ENCODE data around the gene MRPS2.

DNA sequence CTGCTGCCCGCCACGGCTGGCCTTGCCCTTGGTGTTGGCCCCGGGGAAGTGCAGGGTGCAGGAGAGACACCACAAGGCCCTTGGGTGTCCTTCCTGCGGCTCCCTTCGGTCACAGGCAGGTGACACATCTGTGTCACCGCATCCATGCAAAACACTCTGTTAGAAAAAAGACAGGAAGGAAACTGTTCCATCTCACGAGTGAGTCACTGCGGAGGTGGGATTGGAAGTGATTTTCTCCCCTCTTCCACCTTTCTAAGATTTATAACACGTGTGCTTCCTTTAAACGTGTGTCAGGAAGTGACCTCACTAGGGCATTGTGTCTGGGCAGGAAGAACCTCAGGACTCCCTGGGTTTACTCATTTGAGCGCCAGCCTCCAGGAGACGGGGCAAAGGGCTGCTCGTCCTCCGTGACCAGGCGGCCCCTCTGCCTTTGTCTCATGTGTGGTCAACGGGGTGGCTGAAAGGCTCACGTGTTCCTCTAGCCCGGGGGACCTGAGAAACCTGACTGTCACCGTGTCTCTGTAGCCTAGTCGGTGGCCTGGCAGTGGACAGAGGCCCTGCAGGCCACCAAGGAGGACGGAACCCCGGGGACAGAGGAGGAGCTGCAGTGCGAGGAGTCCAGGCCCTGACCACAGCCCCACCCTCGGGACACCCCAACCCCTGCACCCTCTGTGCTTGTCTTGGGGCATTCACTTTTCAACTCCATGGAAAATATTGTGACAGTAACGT is 15.8 kb downstream of the MRPS2 start:
- TF ChIP-seq, protein P1, sequence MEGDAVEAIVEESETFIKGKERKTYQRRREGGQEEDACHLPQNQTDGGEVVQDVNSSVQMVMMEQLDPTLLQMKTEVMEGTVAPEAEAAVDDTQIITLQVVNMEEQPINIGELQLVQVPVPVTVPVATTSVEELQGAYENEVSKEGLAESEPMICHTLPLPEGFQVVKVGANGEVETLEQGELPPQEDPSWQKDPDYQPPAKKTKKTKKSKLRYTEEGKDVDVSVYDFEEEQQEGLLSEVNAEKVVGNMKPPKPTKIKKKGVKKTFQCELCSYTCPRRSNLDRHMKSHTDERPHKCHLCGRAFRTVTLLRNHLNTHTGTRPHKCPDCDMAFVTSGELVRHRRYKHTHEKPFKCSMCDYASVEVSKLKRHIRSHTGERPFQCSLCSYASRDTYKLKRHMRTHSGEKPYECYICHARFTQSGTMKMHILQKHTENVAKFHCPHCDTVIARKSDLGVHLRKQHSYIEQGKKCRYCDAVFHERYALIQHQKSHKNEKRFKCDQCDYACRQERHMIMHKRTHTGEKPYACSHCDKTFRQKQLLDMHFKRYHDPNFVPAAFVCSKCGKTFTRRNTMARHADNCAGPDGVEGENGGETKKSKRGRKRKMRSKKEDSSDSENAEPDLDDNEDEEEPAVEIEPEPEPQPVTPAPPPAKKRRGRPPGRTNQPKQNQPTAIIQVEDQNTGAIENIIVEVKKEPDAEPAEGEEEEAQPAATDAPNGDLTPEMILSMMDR (IDR thresholded peaks at IDR 0.05): no peak
- TF ChIP-seq POLR2A (IDR thresholded peaks at IDR 0.05): no peak

Measured in gastroesophageal sphincter (tissue), 3 donors.